NOMO-1 (cell line): ENCODE results near the gene KRTAP5-10.
"Not testable (repeated sequence)": the region's sequence is repeated elsewhere in the genome, so short reads cannot be mapped to it uniquely, and the experiment has no call there.

ENCODE experiments used
- DNase-seq, 2 experiments: peaks; one replicate each; lab custom pipeline; 2025; ENCODE audit not compliant: unreplicated experiment in 2 of 2; lab: John Stamatoyannopoulos, UW

Gene KRTAP5-10

GRCh38 chr11:71542382-71542781 lies 23.0 kb upstream of the KRTAP5-10 start:
- no peak for DNase-seq

GRCh38 chr11:71542879-71543777 lies 22.2 kb upstream of the KRTAP5-10 start:
- no peak for DNase-seq

- peak in 1 of 2 experiments; percentile 7 for DNase-seq
These were observed 21.5 kb upstream of the KRTAP5-10 start for GRCh38 chr11:71543866-71544265.

- no peak for DNase-seq
These were observed 20.7 kb upstream of the KRTAP5-10 start for GRCh38 chr11:71544525-71545214.

- no peak for DNase-seq
These were observed 19.9 kb upstream of the KRTAP5-10 start for GRCh38 chr11:71545405-71545966.

DNA sequence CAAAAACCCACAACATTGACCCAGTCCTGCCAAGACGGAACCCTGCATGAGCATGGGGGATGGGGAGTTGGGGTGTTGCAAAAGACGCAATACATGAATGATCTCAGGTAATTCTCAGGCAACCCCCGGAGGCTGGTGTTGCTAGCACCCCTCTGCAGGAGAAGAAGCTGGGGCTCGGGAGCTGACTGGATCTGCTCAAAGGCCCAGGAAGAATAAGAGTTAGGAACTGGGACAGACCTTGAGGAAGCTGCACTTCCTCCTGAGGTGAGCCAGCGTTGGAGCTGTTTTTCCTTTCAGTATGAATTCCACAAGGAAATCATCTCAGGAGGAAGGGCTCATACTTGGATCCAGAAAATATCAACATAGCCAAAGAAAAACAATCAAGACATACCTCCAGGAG lies 17.2 kb upstream of the KRTAP5-10 start, which contains the start of gene KRTAP5-9:
KRTAP5-9 (plus strand) TSS at position 301 of the 400 bp plus-strand sequence. CDS start 238 bp downstream, outside the sequence.
- DNase-seq: no peak

DNA sequence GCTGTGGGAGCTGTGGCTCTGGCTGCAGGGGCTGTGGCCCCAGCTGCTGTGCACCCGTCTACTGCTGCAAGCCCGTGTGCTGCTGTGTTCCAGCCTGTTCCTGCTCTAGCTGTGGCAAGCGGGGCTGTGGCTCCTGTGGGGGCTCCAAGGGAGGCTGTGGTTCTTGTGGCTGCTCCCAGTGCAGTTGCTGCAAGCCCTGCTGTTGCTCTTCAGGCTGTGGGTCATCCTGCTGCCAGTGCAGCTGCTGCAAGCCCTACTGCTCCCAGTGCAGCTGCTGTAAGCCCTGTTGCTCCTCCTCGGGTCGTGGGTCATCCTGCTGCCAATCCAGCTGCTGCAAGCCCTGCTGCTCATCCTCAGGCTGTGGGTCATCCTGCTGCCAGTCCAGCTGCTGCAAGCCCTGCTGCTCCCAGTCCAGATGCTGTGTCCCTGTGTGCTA lies 16.6 kb upstream of the KRTAP5-10 start:
- no peak for DNase-seq

DNA sequence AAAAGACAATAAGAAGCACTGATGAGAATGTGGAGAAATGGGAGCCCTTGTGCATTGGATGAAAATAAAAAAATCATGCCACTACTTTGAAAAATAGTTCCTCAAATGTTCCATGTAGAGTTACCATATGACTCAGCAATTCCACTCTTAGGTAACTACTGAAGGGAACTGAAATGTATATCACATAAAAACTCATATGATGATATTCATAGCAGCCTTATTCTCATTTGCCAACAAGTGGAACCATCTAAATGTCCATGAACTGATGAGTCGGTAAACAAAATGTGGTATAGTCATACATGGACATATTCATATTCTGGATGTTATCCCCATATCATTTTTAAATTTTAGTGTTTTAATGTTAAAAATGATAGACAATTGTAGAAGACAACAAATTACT lies 13.7 kb upstream of the KRTAP5-10 start:
- DNase-seq: peak in 1 of 2 experiments; percentile 66

- DNase-seq: no peak
These were observed 10.4 kb upstream of the KRTAP5-10 start for GRCh38 chr11:71554996-71555395.

GRCh38 chr11:71555508-71555907 lies 9.9 kb upstream of the KRTAP5-10 start:
- no peak for DNase-seq

- no peak for DNase-seq
These were observed 9.3 kb upstream of the KRTAP5-10 start for GRCh38 chr11:71556018-71556417.

DNA sequence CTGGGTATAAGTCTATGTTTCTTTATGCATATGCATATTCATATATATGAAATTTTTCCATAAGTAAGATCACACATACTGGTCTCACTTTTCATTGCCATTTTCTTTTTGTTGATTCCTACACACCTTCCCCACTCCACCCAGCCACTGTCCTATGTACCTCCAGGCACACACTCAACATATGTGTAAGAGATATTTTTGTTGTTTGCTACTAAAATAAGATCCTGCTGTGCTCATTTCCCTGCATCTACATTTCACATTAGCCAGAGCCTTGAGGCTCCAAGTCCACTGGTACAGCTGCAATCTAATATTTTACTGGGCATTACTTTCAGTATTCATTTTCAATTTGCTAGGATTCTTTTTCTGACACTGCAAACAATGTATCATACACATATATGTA lies 8.1 kb upstream of the KRTAP5-10 start:
- no peak for DNase-seq

DNA sequence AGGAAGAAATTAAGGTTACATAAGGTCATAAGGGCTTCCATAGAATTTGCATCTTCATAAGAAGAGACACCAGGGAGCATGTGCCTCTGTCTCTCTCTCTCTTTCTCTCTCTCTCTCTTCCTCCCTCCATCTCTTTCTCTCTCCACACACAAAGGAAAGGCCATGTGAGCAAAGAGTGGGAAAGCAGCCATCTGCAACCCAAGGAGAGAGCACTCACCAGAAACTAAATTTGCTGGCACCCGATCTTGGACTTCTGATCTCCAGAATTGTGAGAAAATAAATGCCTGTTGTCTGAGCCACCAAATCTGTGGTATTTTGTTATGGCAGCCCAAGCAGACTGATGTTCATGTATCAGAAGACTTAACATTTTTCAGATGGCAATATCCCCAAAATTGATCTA lies 6.4 kb upstream of the KRTAP5-10 start:
- no peak for DNase-seq

DNA sequence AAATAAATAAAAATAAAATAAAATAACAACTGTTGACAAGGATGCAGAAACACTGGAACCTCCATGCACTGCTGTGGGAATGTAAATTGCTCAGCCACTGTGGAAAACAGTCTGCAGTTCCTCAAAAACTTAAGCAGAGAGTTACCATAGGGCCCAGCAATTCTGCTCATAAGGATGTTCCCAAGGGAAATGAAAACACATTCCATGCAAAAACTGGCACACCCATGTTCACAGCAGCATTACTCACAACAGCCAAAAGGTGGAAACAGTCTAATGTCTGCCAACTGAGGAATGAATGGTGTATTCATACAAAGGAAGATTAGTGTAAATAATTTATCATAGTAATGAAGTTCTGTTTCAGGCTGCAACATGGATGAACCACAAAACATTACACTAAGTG lies 3.2 kb upstream of the KRTAP5-10 start:
- DNase-seq: no peak

- DNase-seq: peak; percentile 26 to 33
These were observed 2.0 kb upstream of the KRTAP5-10 start for GRCh38 chr11:71563406-71563805.

GRCh38 chr11:71564430-71564829 lies 933 bp upstream of the KRTAP5-10 start:
- no peak for DNase-seq

DNA sequence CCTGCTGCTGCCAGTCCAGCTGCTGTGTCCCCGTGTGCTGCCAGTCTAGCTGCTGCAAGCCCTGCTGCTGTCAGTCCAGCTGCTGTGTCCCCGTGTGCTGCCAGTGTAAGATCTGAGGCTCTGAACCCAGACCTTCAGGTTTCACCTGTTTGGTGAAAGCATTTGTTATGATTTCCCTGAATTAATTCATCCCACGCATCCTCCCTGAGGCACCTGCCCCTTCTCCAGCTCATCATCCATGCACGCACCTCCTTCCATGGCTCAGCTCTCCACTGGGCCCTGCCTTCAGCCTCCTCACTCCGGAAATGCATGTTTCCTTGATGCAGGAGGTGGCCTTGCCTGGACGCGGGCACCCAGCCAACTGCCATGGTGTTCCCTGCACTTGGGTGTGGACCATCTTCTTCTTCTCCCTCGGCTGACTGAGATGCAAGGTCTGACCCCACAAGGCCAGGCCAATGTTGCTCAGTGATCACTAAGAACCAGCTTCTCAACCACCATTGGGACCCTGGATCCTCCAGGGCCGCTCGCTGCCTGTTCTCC lies 788 bp downstream of the KRTAP5-10 start:
- no peak for DNase-seq

DNA sequence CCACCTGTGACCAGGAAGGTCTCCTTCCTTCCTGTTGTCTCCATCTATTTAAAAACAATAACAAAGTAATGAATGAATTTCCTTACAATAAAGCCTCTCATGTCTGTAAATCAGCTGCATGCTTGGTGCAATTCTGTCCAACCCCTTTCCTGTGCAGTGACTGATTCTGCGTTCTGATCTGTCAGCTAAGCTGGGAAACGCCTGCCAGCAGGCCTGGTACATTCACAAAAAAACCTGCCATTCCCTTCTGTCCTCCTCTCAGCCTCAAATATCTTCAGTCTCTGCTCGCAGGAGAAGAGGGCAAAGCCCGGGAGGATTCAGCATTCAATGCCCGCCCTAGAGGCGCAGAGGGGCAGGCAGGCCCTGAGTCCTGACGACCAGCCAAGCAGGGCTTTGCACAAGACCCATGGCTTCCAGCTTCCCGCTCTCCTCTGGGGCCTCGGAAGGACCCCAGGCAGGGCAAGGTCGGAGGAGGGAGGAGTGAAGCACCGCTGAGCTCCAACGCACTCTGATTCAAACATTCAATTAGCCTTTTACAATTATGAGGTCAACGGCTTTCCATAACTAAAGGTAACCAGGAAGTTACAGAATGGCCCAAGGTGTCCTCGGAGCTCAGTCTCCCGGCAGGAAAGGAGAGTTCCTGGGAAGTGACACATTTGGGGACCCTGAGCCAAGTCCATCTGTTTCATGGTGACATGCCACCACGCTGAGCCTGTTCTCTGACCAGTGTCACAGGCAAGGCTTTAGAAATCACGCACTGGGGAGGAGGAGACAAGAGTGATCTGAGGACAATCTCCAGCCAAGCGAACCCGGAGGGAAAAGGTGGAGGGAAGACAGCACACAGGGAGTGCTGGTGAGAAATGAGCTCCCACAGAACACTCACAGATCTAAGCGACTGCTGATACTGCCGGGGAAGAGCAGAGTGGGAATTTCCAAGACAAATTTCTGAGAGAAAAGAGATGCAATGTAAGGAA lies 1.6 kb downstream of the KRTAP5-10 start:
- DNase-seq: not testable (repeated sequence)

GRCh38 chr11:71567633-71568032 lies 2.3 kb downstream of the KRTAP5-10 start:
- not testable (repeated sequence) for DNase-seq
